DND-41 (cell line): ENCODE measurements around the gene CLDN34.

Source experiments
- ATAC-seq: fragments of 200-7000 bp; cut with Tn5 transposase; 3 replicates; pipeline ENCODE4 v1.9.1; 2021; ENCODE audit warnings: low read depth; ENCODE audit not compliant: insufficient read depth
- DNase-seq: peaks from one replicate; pipeline ENCODE4 v3.0.0-alpha.2; 2020
- H2AFZ ChIP-seq: 2 replicates; pipeline ENCODE4 v1.6.0; 2012; ENCODE audit warnings: low read depth, low read length
- H3K27ac ChIP-seq: 2 replicates; pipeline ENCODE4 v1.5.1; 2012; ENCODE audit warnings: low read length, inconsistent platforms
- H3K27me3 ChIP-seq: fragments of 200-600 bp; sonication (generic); 2 replicates; pipeline ENCODE4 v1.6.0; 2012; ENCODE audit warnings: low read length, mild to moderate bottlenecking, inconsistent platforms; ENCODE audit not compliant: insufficient read depth, poor library complexity
- H3K36me3 ChIP-seq: 2 replicates; pipeline ENCODE4 v1.5.1; 2012; ENCODE audit warnings: low read length, inconsistent platforms; ENCODE audit not compliant: insufficient read depth
- H3K4me1 ChIP-seq: 2 replicates; pipeline ENCODE4 v1.5.1; 2012; ENCODE audit warnings: mild to moderate bottlenecking, low read length; ENCODE audit not compliant: insufficient read depth
- H3K4me2 ChIP-seq: 2 replicates; pipeline ENCODE4 v1.6.0; 2012; ENCODE audit warnings: mild to moderate bottlenecking, moderate library complexity, low read length, inconsistent platforms; ENCODE audit not compliant: insufficient read depth
- H3K4me3 ChIP-seq, 2 experiments: fragments of 200-600 bp in 1 of 2; shearing (Covaris generic) in 1 of 2; 2 replicates each; pipeline ENCODE4 v1.5.1; 2012 to 2016; ENCODE audit warnings: inconsistent platforms in 2 of 2, low read length in 2 of 2, mild to moderate bottlenecking in 2 of 2, low read depth in 1 of 2, moderate library complexity in 1 of 2
- H3K79me2 ChIP-seq: 2 replicates; pipeline ENCODE4 v1.6.0; 2012; ENCODE audit warnings: low read length, inconsistent platforms; ENCODE audit not compliant: insufficient read depth
- H3K9ac ChIP-seq: 2 replicates; pipeline ENCODE4 v1.6.0; 2012; ENCODE audit warnings: low read depth, mild to moderate bottlenecking, inconsistent platforms, low read length, moderate library complexity
- H3K9me3 ChIP-seq: 2 replicates; pipeline ENCODE4 v1.5.1; 2012; ENCODE audit warnings: low read length, moderate library complexity, mild to moderate bottlenecking, inconsistent platforms; ENCODE audit not compliant: insufficient read depth, severe bottlenecking
- H4K20me1 ChIP-seq: 2 replicates; pipeline ENCODE4 v1.6.0; 2012; ENCODE audit warnings: low read length; ENCODE audit not compliant: insufficient read depth
- EZH2 ChIP-seq: IDR thresholded peaks from 3 replicates; pipeline ENCODE4 v1.6.1; 2012; ENCODE audit warnings: borderline replicate concordance, low read depth, mild to moderate bottlenecking, moderate library complexity, low read length, inconsistent platforms; ENCODE audit not compliant: severe bottlenecking
- TF ChIP-seq, protein P1 (sequence below): IDR thresholded peaks from 2 replicates; pipeline ENCODE4 v1.5.1; 2012; ENCODE audit warnings: borderline replicate concordance, low read length, moderate library complexity, mild to moderate bottlenecking; ENCODE audit not compliant: poor library complexity, severe bottlenecking; ENCODE audit errors: extremely low read depth

Gene CLDN34

DNA sequence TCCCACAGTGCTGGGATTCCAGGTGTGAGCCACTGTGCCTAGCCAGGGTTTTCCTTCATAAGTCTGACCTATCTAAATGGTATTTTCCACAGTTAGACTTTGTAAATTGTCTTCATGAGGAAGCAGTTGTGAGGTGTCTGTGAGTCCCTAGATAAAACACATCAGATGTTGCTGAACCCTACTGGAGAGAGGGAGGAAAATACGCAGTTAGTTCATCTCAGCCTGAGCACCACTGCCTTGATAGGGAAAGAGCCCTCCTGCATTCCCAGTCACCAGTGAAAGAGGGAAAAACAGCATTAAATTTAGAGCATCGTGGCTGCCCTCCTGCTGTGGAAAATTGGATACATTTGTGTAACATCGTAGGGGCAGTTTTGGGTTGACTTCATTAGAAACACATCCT is 31.7 kb upstream of the CLDN34 start:
- no peak overlapping the region for H3K4me3 ChIP-seq
- no peaks in the 10 kb centered on the region for H3K9me3 ChIP-seq
- no peaks in the 10 kb centered on the region for H4K20me1 ChIP-seq
- H3K27ac ChIP-seq, result no peak overlapping the region
- TF ChIP-seq, protein P1, sequence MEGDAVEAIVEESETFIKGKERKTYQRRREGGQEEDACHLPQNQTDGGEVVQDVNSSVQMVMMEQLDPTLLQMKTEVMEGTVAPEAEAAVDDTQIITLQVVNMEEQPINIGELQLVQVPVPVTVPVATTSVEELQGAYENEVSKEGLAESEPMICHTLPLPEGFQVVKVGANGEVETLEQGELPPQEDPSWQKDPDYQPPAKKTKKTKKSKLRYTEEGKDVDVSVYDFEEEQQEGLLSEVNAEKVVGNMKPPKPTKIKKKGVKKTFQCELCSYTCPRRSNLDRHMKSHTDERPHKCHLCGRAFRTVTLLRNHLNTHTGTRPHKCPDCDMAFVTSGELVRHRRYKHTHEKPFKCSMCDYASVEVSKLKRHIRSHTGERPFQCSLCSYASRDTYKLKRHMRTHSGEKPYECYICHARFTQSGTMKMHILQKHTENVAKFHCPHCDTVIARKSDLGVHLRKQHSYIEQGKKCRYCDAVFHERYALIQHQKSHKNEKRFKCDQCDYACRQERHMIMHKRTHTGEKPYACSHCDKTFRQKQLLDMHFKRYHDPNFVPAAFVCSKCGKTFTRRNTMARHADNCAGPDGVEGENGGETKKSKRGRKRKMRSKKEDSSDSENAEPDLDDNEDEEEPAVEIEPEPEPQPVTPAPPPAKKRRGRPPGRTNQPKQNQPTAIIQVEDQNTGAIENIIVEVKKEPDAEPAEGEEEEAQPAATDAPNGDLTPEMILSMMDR, result no peak
- no peak for TF ChIP-seq EZH2
- DNase-seq, result no peak
- H3K79me2 ChIP-seq, result no peaks in the 10 kb centered on the region
- no peak overlapping the region for H3K9ac ChIP-seq
- no peak overlapping the region for H2AFZ ChIP-seq
- no peak overlapping the region for H3K4me2 ChIP-seq
- no peaks in the 10 kb centered on the region for H3K36me3 ChIP-seq
- no peak for ATAC-seq
- no peaks in the 10 kb centered on the region for H3K27me3 ChIP-seq
- H3K4me1 ChIP-seq, result no peaks in the 10 kb centered on the region

DNA sequence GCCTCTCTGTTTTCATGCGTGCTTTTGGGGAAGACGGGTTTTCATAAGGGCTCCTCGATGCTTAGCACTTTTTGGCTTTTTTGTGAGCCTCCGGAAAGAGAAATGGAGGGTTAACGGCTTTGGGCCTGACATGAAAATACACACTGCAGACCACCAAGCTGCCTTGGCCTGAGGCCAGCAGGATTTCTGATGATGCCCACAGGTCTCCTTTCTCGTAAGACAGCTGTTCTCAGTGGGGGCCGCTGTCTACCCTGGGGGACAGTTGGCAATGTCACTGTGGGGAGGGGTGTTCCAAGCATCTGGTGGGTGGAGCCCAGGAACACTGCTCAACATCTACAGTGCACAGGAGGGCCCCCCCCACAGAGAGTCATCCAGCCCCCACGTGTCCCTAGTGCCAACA is 29.4 kb upstream of the CLDN34 start:
- Histone ChIP-seq H3K9ac (no peak overlapping the region), H3K79me2 (no peaks in the 10 kb centered on the region), H3K4me1 (peaks cover 16% of the 10 kb centered on the region), H2AFZ (no peak overlapping the region), H3K4me3 (no peak overlapping the region), H3K4me2 (no peak overlapping the region), H4K20me1 (no peaks in the 10 kb centered on the region), H3K9me3 (no peaks in the 10 kb centered on the region), H3K36me3 (no peaks in the 10 kb centered on the region), H3K27me3 (no peaks in the 10 kb centered on the region), H3K27ac (no peak overlapping the region)
- ATAC-seq (no peak), DNase-seq (no peak)
- TF ChIP-seq, protein P1, result no peak
- no peak for TF ChIP-seq EZH2

DNA sequence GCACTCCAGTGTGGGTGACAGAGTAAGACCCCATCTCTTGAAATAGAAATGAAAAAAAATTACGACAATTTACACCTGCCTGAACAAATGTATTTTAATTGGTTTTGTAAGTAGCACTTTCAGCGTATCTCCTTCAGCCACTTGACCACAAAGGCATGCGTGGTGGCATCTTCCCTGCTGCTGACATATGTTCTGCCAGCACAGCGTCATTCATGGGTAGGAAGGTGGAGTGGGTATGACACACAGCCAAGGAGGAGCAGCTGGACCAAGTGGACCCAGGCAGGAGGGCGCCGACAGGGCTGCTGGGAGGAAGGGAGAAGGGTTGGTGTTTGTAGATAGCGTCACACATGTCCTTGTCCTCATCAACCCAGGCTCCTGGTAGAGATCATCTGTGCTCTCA is 28.6 kb upstream of the CLDN34 start:
- Histone ChIP-seq H2AFZ (no peak overlapping the region), H3K79me2 (no peaks in the 10 kb centered on the region), H3K9me3 (no peaks in the 10 kb centered on the region), H3K4me3 (no peak overlapping the region), H3K4me2 (no peak overlapping the region), H3K27me3 (no peaks in the 10 kb centered on the region), H3K4me1 (peaks cover 23% of the 10 kb centered on the region), H3K9ac (no peak overlapping the region), H3K27ac (no peak overlapping the region), H4K20me1 (no peaks in the 10 kb centered on the region), H3K36me3 (no peaks in the 10 kb centered on the region)
- ATAC-seq, result no peak
- no peak for TF ChIP-seq EZH2
- TF ChIP-seq, protein P1, result no peak
- DNase-seq, result no peak

DNA sequence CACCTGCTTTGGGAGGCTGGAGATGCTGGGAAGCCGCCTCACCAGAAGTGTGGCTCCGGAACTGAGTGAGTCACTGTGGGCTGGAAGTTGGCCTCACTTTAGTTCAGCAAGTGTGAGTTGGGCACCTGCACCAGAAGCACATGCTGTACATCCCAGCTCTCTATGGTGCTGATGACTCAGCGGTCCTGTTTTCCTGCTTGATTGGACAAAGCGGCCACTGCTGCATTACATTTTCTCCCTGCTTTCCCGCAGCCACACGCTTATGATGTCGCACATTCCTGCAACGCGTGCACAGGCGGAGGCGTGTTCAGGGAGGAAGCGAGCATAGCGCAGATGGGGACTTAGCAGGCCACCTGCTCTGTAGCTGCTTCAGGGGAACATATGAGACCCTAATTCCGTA is 26.7 kb upstream of the CLDN34 start:
- no peak overlapping the region for H3K9ac ChIP-seq
- TF ChIP-seq EZH2, result no peak
- TF ChIP-seq, protein P1, result no peak
- ATAC-seq, result peak; percentile 51
- no peaks in the 10 kb centered on the region for H3K27me3 ChIP-seq
- H3K9me3 ChIP-seq, result no peaks in the 10 kb centered on the region
- no peak overlapping the region for H3K4me3 ChIP-seq
- no peaks in the 10 kb centered on the region for H4K20me1 ChIP-seq
- H3K4me1 ChIP-seq, result peaks cover 23% of the 10 kb centered on the region
- H3K36me3 ChIP-seq, result no peaks in the 10 kb centered on the region
- no peak overlapping the region for H2AFZ ChIP-seq
- H3K79me2 ChIP-seq, result no peaks in the 10 kb centered on the region
- DNase-seq, result peak; percentile 60
- no peak overlapping the region for H3K27ac ChIP-seq
- no peak overlapping the region for H3K4me2 ChIP-seq
